ENCODE data around the gene PCNA.

The PCNA gene

DNA sequence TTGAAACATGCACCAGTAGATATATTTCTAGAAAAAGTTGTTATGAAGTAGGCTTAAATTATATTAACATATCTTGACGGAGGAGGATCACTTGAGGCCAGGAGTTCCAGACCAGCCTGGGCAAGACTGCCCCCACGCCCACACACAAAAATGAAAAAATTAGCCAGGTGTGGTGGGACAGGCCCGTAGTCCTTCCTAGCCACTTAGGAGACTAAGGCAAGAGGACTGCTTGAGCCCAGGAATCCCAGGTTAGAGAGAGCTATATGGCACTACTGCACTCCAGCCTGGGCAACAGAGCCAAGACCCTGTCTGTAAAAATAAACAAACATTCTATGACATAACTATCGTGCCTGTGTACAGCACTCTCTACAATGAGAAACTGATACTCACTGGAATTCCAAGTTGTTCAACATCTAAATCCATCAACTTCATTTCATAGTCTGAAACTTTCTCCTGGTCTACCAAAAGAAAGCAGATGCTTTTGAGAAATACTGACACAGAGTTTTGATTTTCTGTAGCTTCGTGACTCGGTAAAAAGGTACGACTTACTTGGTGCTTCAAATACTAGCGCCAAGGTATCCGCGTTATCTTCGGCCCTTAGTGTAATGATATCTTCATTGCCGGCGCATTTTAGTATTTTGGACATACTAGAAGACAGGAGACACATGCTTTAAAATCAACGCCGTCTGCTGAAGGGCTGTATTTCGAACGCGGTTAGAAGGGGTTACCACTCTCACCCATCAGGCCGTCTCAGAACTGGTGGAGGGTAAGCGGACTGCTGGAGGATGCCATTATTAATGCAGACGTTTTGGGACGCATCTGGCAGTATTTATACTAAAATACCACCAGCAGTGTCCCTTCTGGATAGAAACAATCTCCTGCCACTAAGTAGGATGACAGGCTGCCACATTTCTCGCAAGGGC lies 1.3 kb downstream of the PCNA start:
- POLR2A ChIA-PET, result interaction anchor here (1.1 kb wide), 1 partner anchor 73 kb away, joined by 4 read pairs; no protein-coding TSS in a partner anchor

DNA sequence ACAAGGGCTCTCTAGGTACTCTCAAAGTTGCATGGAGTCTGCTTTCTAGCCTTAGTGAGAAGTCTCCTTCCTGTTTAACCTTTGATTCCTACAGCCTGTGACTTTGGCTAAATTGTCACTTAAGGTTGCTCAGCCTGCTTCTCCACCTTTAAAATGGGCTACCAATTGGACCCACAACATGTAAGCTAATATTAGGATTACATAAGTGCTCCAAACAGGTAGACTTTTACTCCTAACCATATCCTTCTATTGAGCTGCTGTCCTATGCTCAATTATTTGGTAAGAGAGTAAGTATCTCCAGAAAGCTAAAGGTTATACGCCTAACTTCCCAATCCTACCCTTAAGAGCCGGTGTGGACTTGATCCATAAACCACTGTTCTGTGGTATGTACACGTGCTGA lies 2.9 kb downstream of the PCNA start:
- Histone ChIP-seq H3K27ac (ENCODE audit: insufficient read depth in 1 of 2, low read depth in 1 of 2, low read length in 2 of 2, poor library complexity in 1 of 2, severe bottlenecking in 2 of 2) (peak overlapping the region in 1 of 2 experiments; percentile 81), H3K4me3 (ENCODE audit: control insufficient read depth in 1 of 7, extremely low read depth in 1 of 7, insufficient read depth in 4 of 7, low read depth in 2 of 7, low read length in 6 of 7) (peak overlapping the region in 1 of 7 experiments; percentile 99)
- WGBS (ENCODE audit: insufficient coverage), result 94% methylated on average over 3 of the region's 3 CpGs

More for the DNA sequence above, 1.3 kb downstream of the PCNA start:
- H3K27ac ChIP-seq (ENCODE audit: insufficient read depth in 1 of 2, low read depth in 1 of 2, low read length in 2 of 2, poor library complexity in 1 of 2, severe bottlenecking in 2 of 2), result peak overlapping the region; percentile 12 to 81
- no peak for DNase-seq
- peaks cover 4 to 46% (median 16%) of the 10 kb centered on the region in 4 experiments for H3K36me3 ChIP-seq (ENCODE audit: control insufficient read depth in 4 of 4, insufficient read depth in 4 of 4, low read length in 3 of 4)
- no peaks in the 10 kb centered on the region for H3K9me3 ChIP-seq (ENCODE audit: control extremely low read depth in 1 of 5, control insufficient read depth in 4 of 5, insufficient read depth in 2 of 5, low read depth in 1 of 5, low read length in 4 of 5)
- H3K27me3 ChIP-seq (replicated peaks in 2 of 5; ENCODE audit: control insufficient read depth in 4 of 5, insufficient read depth in 5 of 5, low read length in 4 of 5), result no peaks in the 10 kb centered on the region
- CTCF ChIA-PET, result no interaction called here
- WGBS (ENCODE audit: insufficient coverage), result 11% methylated on average over 21 of the region's 23 CpGs
- peak overlapping the region; percentile 73 to 99 (median 94) for H3K4me3 ChIP-seq (ENCODE audit: control insufficient read depth in 1 of 7, extremely low read depth in 1 of 7, insufficient read depth in 4 of 7, low read depth in 2 of 7, low read length in 6 of 7)
- peaks cover 20 to 49% (median 36%) of the 10 kb centered on the region in 4 experiments for H3K4me1 ChIP-seq (ENCODE audit: control extremely low read depth in 1 of 4, control insufficient read depth in 4 of 4, insufficient read depth in 4 of 4, low read length in 3 of 4)

DNA sequence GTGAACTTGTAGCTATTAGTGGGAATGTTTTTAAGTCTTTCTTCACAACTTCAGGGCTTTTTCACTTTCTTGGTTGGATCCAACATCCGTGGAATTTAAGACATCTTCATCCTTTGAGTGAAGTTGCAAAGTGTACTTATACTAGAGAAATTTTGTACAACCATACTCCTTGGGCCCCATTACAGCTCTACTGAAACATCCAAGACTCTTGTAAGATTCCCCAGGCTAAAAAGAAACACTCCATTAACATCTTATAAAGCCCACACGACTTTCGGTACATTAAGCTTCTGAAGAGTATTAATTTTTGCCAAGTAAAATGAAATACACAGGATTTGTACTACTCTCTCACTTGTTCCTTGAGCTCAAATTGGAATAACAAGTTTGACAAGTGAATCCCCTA lies 5.4 kb downstream of the PCNA start:
- peaks cover 4 to 56% (median 25%) of the 10 kb centered on the region in 4 experiments for H3K36me3 ChIP-seq (ENCODE audit: control insufficient read depth in 4 of 4, insufficient read depth in 4 of 4, low read length in 3 of 4)
- no peaks in the 10 kb centered on the region for H3K27me3 ChIP-seq (replicated peaks in 2 of 5; ENCODE audit: control insufficient read depth in 4 of 5, insufficient read depth in 5 of 5, low read length in 4 of 5)
- WGBS (ENCODE audit: insufficient coverage), result no CpG with 5 or more reads among the region's 3 CpGs
- peak overlapping the region; percentile 22 to 95 for H3K27ac ChIP-seq (ENCODE audit: insufficient read depth in 1 of 2, low read depth in 1 of 2, low read length in 2 of 2, poor library complexity in 1 of 2, severe bottlenecking in 2 of 2)
- ChIA-PET CTCF (interaction anchor here (1.4 to 2.0 kb wide), 3 partner anchors 68 to 109 kb away, joined by 5 to 9 read pairs (median 6); no protein-coding TSS in a partner anchor), POLR2A (no interaction called here)
- DNase-seq, result no peak
- H3K9me3 ChIP-seq (ENCODE audit: control extremely low read depth in 1 of 5, control insufficient read depth in 4 of 5, insufficient read depth in 2 of 5, low read depth in 1 of 5, low read length in 4 of 5), result no peaks in the 10 kb centered on the region
- peaks cover 25 to 52% (median 34%) of the 10 kb centered on the region in 4 experiments for H3K4me1 ChIP-seq (ENCODE audit: control extremely low read depth in 1 of 4, control insufficient read depth in 4 of 4, insufficient read depth in 4 of 4, low read length in 3 of 4)
- no peak overlapping the region for H3K4me3 ChIP-seq (ENCODE audit: control insufficient read depth in 1 of 7, extremely low read depth in 1 of 7, insufficient read depth in 4 of 7, low read depth in 2 of 7, low read length in 6 of 7)

More for the DNA sequence above, 2.9 kb downstream of the PCNA start:
- Histone ChIP-seq H3K36me3 (ENCODE audit: control insufficient read depth in 4 of 4, insufficient read depth in 4 of 4, low read length in 3 of 4) (peaks cover 4 to 46% (median 16%) of the 10 kb centered on the region in 4 experiments), H3K27me3 (replicated peaks in 2 of 5; ENCODE audit: control insufficient read depth in 4 of 5, insufficient read depth in 5 of 5, low read length in 4 of 5) (no peaks in the 10 kb centered on the region), H3K4me1 (ENCODE audit: control extremely low read depth in 1 of 4, control insufficient read depth in 4 of 4, insufficient read depth in 4 of 4, low read length in 3 of 4) (peaks cover 25 to 61% (median 40%) of the 10 kb centered on the region in 4 experiments), H3K9me3 (ENCODE audit: control extremely low read depth in 1 of 5, control insufficient read depth in 4 of 5, insufficient read depth in 2 of 5, low read depth in 1 of 5, low read length in 4 of 5) (no peaks in the 10 kb centered on the region)
- CTCF ChIA-PET, result interaction anchor here (0.9 to 1.5 kb wide), 3 partner anchors 9 to 60 kb away, joined by 3 read pairs; no protein-coding TSS in a partner anchor
- DNase-seq, result no peak
- POLR2A ChIA-PET, result no interaction called here

DNA sequence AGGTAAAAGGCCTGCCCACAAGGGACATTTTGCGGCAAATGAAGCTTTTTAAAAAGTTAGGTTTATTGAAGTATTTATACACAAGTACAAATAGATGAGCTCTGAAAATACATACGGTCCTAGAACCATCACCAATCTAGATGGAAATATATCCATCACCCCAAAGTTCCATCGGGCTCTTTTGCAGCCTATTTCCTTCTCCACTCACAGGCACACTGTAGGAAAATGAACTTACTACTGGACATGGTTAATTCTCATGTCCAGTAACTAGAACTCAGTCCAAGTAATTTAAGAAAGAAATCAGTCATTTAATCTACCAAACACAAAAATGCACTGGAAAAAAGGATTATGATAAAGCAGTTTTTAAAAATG lies 6.2 kb downstream of the PCNA start:
- ChIA-PET CTCF (interaction anchor here (2.0 kb wide), 1 partner anchor 69 kb away, joined by 9 read pairs; no protein-coding TSS in a partner anchor), POLR2A (no interaction called here)
- DNase-seq, result no peak
- Histone ChIP-seq H3K36me3 (ENCODE audit: control insufficient read depth in 4 of 4, insufficient read depth in 4 of 4, low read length in 3 of 4) (peaks cover 4 to 63% (median 30%) of the 10 kb centered on the region in 4 experiments), H3K4me1 (ENCODE audit: control extremely low read depth in 1 of 4, control insufficient read depth in 4 of 4, insufficient read depth in 4 of 4, low read length in 3 of 4) (peaks cover 17 to 52% (median 28%) of the 10 kb centered on the region in 4 experiments), H3K9me3 (ENCODE audit: control extremely low read depth in 1 of 5, control insufficient read depth in 4 of 5, insufficient read depth in 2 of 5, low read depth in 1 of 5, low read length in 4 of 5) (no peaks in the 10 kb centered on the region), H3K4me3 (ENCODE audit: control insufficient read depth in 1 of 7, extremely low read depth in 1 of 7, insufficient read depth in 4 of 7, low read depth in 2 of 7, low read length in 6 of 7) (peak overlapping the region; percentile 70 to 100 (median 95)), H3K27me3 (replicated peaks in 2 of 5; ENCODE audit: control insufficient read depth in 4 of 5, insufficient read depth in 5 of 5, low read length in 4 of 5) (no peaks in the 10 kb centered on the region), H3K27ac (ENCODE audit: insufficient read depth in 1 of 2, low read depth in 1 of 2, low read length in 2 of 2, poor library complexity in 1 of 2, severe bottlenecking in 2 of 2) (peak overlapping the region; percentile 88 to 95)
- 40% methylated on average over 2 of the region's 3 CpGs for WGBS (ENCODE audit: insufficient coverage)

DNA sequence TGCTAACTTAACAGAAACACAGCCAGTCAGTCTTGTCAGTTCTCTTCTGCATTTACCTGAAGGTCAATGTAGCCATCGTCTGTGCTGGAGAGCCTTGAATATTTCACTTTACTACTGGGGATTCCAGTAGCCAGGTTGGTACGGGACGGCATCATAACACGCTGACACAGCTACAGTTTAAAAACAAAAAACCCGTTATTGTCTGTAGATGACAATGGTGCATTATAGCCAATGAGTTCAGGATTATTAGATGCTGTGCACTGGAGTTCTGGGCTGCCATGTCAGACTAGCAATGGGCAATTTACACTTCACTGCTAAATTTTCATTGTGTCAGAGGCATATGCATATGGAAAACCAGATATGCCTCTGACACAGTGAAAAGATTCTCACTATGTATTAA lies 10.5 kb downstream of the PCNA start:
- no peak overlapping the region for H3K27ac ChIP-seq (ENCODE audit: insufficient read depth in 1 of 2, low read depth in 1 of 2, low read length in 2 of 2, poor library complexity in 1 of 2, severe bottlenecking in 2 of 2)
- ChIA-PET CTCF (no interaction called here), POLR2A (no interaction called here)
- H3K9me3 ChIP-seq (ENCODE audit: control extremely low read depth in 1 of 5, control insufficient read depth in 4 of 5, insufficient read depth in 2 of 5, low read depth in 1 of 5, low read length in 4 of 5), result no peaks in the 10 kb centered on the region
- no peak for DNase-seq
- H3K36me3 ChIP-seq (ENCODE audit: control insufficient read depth in 4 of 4, insufficient read depth in 4 of 4, low read length in 3 of 4), result peaks cover 8 to 58% (median 36%) of the 10 kb centered on the region in 4 experiments
- peaks cover 8 to 20% (median 12%) of the 10 kb centered on the region in 4 experiments for H3K4me1 ChIP-seq (ENCODE audit: control extremely low read depth in 1 of 4, control insufficient read depth in 4 of 4, insufficient read depth in 4 of 4, low read length in 3 of 4)
- no peak overlapping the region for H3K4me3 ChIP-seq (ENCODE audit: control insufficient read depth in 1 of 7, extremely low read depth in 1 of 7, insufficient read depth in 4 of 7, low read depth in 2 of 7, low read length in 6 of 7)
- H3K27me3 ChIP-seq (replicated peaks in 2 of 5; ENCODE audit: control insufficient read depth in 4 of 5, insufficient read depth in 5 of 5, low read length in 4 of 5), result no peaks in the 10 kb centered on the region
- 100% methylated on average over 1 of the region's 5 CpGs for WGBS (ENCODE audit: insufficient coverage)

DNA sequence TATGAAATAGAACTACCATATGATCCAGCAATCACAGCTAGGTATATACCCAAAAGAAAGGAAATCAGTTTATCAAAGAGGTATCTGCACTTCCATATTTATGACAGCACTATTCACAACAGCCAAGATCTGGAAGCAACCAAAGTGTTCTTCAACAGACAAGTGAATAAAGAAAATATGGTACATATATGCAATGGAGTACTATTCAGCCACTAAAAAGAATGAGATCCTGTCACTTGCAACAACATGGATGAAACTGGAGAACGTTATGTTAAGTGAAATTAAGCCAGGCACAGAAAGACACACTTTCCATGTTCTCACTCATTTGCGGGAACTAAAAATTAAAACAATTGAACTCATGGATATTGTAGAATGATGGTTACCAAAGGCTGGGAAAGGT lies 15.3 kb downstream of the PCNA start:
- Histone ChIP-seq H3K27me3 (replicated peaks in 2 of 5; ENCODE audit: control insufficient read depth in 4 of 5, insufficient read depth in 5 of 5, low read length in 4 of 5) (no peaks in the 10 kb centered on the region), H3K36me3 (ENCODE audit: control insufficient read depth in 4 of 4, insufficient read depth in 4 of 4, low read length in 3 of 4) (peaks cover 21 to 70% (median 45%) of the 10 kb centered on the region in 4 experiments), H3K4me1 (ENCODE audit: control extremely low read depth in 1 of 4, control insufficient read depth in 4 of 4, insufficient read depth in 4 of 4, low read length in 3 of 4) (no peaks in the 10 kb centered on the region), H3K27ac (ENCODE audit: insufficient read depth in 1 of 2, low read depth in 1 of 2, low read length in 2 of 2, poor library complexity in 1 of 2, severe bottlenecking in 2 of 2) (no peak overlapping the region), H3K9me3 (ENCODE audit: control extremely low read depth in 1 of 5, control insufficient read depth in 4 of 5, insufficient read depth in 2 of 5, low read depth in 1 of 5, low read length in 4 of 5) (no peaks in the 10 kb centered on the region), H3K4me3 (ENCODE audit: control insufficient read depth in 1 of 7, extremely low read depth in 1 of 7, insufficient read depth in 4 of 7, low read depth in 2 of 7, low read length in 6 of 7) (no peak overlapping the region)
- no peak for DNase-seq
- POLR2A ChIA-PET, result interaction anchor here (0.5 kb wide), 1 partner anchor 70 kb away, joined by 3 read pairs; no protein-coding TSS in a partner anchor
- CTCF ChIA-PET, result interaction anchor here (1.1 kb wide), 1 partner anchor 20 kb away, joined by 3 read pairs; no protein-coding TSS in a partner anchor
- no CpG with 5 or more reads among the region's 2 CpGs for WGBS (ENCODE audit: insufficient coverage)

All from common myeloid progenitor, CD34-positive (primary cell).